Mononuclear cell (primary cell): ENCODE results near the gene CCDC167. TPM values are rescaled to one million over a fixed set of nuclear protein-coding genes. Genes with fewer than 3 reads are reported as not detected.

ENCODE experiments used
- H3K27me3 ChIP-seq: 2 replicates; pipeline ENCODE4 v1.6.0; 2011; ENCODE audit warnings: low read length, control low read depth; ENCODE audit not compliant: insufficient read depth
- H3K4me1 ChIP-seq: 2 replicates; pipeline ENCODE4 v1.5.1; 2011; ENCODE audit warnings: mild to moderate bottlenecking, low read length, control low read depth; ENCODE audit not compliant: insufficient read depth
- H3K4me3 ChIP-seq: 2 replicates; pipeline ENCODE4 v1.5.1; 2011; ENCODE audit warnings: mild to moderate bottlenecking, low read length, moderate library complexity
- H3K9me3 ChIP-seq: 2 replicates; pipeline ENCODE4 v1.5.1; 2011; ENCODE audit warnings: low read depth, mild to moderate bottlenecking, control low read depth, low read length
- total RNA-seq: library from RNA; depleted of rRNA; stranded (reverse); fragments of >200 nt; gene quantifications from one replicate; pipeline ENCODE4 v1.2.3, GENCODE V29; 2012

The CCDC167 gene
- total RNA-seq, 1 donor: 4.2 TPM

DNA sequence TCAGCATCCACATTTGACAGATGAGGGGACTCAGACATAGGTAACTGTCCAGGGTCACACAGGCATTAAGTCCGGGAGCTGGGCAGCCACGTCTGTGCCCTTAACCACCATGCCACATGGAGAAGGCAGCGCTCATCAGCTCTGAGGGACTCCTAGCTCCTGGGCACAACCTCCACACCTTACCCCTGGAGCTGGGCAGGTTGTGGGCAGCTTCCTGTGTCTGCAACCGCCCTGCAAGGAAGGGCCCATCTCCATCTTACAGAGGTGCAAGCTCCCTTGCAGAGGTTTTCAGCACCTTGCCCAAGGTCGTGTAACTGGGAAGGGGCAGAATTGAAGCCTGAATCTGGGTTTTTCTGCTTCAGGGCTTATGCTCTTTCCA, 7.9 kb downstream of the CCDC167 start:
- no peaks in the 10 kb centered on the region for H3K27me3 ChIP-seq
- H3K4me1 ChIP-seq: peaks cover 23% of the 10 kb centered on the region
- H3K4me3 ChIP-seq: no peak overlapping the region
- no peaks in the 10 kb centered on the region for H3K9me3 ChIP-seq

GRCh38 chr6:37491171-37491829, 8.4 kb downstream of the CCDC167 start:
- Histone ChIP-seq H3K9me3 (no peaks in the 10 kb centered on the region), H3K4me1 (peaks cover 20% of the 10 kb centered on the region), H3K27me3 (no peaks in the 10 kb centered on the region), H3K4me3 (no peak overlapping the region)

GRCh38 chr6:37490536-37491170, 9.0 kb downstream of the CCDC167 start:
- H3K9me3 ChIP-seq: no peaks in the 10 kb centered on the region
- peaks cover 20% of the 10 kb centered on the region for H3K4me1 ChIP-seq
- no peaks in the 10 kb centered on the region for H3K27me3 ChIP-seq
- no peak overlapping the region for H3K4me3 ChIP-seq

- H3K4me1 ChIP-seq: peaks cover 20% of the 10 kb centered on the region
- no peaks in the 10 kb centered on the region for H3K27me3 ChIP-seq
- no peak overlapping the region for H3K4me3 ChIP-seq
- no peaks in the 10 kb centered on the region for H3K9me3 ChIP-seq
Observed at GRCh38 chr6:37489697-37490336, 9.9 kb downstream of the CCDC167 start.

DNA sequence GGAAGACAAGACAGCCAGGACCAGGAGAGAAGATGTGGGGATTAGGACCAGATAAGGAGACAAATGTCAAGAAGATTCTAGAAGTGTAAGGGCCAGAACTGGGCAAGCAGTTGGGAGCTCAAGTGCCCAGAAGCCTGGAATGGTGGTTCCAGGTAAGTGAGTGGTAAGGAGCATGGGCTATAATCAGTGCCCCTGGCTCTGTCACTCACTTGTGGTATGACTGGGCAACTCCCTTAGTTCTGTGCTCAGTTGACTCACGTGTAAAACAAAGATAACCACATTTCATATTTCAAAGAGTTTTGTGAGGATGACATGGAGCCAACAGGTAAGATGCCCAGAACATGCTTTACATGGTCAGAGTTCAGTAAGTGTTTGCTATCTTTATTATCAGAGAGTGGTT, 11.2 kb downstream of the CCDC167 start:
- Histone ChIP-seq H3K27me3 (no peaks in the 10 kb centered on the region), H3K4me1 (peaks cover 20% of the 10 kb centered on the region), H3K4me3 (no peak overlapping the region), H3K9me3 (no peaks in the 10 kb centered on the region)

GRCh38 chr6:37487591-37488380, 11.9 kb downstream of the CCDC167 start:
- Histone ChIP-seq H3K27me3 (no peaks in the 10 kb centered on the region), H3K4me1 (peaks cover 20% of the 10 kb centered on the region), H3K4me3 (no peak overlapping the region), H3K9me3 (no peaks in the 10 kb centered on the region)

GRCh38 chr6:37486121-37486839, 13.4 kb downstream of the CCDC167 start:
- no peak overlapping the region for H3K4me3 ChIP-seq
- H3K27me3 ChIP-seq: no peaks in the 10 kb centered on the region
- peaks cover 13% of the 10 kb centered on the region for H3K4me1 ChIP-seq
- H3K9me3 ChIP-seq: no peaks in the 10 kb centered on the region

DNA sequence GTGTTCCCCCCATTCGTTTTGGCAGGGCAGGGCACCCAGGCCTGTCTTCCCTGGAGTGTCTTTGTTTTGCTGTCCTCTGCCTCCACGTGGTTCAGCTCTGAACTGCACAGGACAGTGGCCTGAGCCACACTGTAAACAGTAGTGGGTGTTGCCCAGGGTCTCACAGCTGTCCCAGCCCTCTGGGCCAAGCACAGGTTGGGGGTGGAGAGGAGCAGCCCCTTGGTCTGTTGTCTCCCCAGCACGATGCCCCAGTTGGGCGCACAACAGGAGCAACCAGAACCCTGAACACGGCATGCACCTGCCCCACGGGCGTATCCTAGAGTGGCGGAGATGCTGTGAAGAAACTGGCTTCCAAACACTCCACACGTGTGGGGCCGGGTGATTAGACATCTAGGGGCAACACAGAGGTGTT, 14.4 kb downstream of the CCDC167 start:
- H3K27me3 ChIP-seq: no peaks in the 10 kb centered on the region
- H3K4me3 ChIP-seq: no peak overlapping the region
- H3K4me1 ChIP-seq: peaks cover 5% of the 10 kb centered on the region
- no peaks in the 10 kb centered on the region for H3K9me3 ChIP-seq

DNA sequence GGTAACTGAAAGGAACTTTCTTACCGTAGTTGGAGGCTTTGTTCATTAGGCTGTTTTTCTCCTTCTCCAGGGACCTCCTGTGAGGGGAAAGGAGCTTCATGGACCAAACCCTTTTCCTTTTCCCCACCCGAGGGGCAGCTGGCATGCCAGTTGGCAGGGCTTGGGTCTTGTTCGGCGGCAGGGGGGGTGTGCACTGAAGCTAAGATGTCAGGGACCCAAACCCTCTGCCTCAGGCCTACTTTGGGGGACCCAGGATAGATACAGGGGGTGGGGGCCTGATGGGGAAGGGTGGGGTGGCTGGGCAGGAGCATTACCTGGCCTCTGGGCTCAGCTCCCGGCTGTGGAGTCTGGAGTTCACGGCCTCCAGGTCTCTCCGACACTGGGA, 14.9 kb downstream of the CCDC167 start:
- Histone ChIP-seq H3K27me3 (no peaks in the 10 kb centered on the region), H3K4me3 (no peak overlapping the region), H3K4me1 (peaks cover under 1% of the 10 kb centered on the region), H3K9me3 (no peaks in the 10 kb centered on the region)

DNA sequence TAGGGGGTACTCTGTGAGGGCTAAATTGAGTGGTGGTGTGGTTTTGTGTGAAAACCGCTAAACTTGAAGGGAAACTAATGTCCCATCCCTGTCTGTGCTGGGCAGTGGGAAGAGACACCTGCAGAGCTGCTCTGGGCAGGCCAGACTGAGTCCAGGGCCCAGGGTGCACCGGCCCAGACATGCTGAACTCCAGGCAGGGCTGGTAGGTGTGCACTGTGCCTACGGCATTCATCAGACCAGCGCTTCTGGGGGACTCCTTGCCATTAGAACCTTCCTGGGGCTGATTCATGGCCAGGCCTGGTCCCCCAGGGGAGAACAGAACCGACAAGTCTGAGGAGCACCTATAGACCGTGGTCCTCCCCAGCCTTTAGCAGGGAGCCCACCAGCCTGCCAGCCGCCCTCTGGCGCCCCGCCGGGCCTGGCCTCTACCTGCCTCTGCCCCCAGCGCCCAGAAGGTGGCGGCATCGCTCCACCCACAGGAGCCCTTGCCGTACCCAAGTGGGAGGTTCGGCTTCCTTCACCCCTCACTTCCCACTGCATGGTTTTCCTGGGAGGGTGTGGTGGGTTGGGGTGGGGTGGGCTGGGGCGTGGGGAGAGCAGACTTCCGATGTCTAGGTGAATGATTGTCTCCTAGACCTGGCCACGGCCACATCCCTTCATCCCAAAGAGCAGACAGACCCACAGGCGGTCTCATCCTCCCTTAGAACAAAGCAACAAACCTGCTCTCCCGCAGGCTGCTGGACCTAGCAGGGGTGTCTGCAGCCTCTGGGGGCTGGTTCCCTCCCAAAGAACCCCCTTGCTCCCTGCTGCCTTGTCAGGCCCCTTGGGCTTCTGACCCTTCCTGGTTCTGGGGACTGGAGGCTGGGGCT, 15.5 kb downstream of the CCDC167 start:
- no peak overlapping the region for H3K4me3 ChIP-seq
- no peaks in the 10 kb centered on the region for H3K9me3 ChIP-seq
- no peaks in the 10 kb centered on the region for H3K27me3 ChIP-seq
- H3K4me1 ChIP-seq: no peaks in the 10 kb centered on the region

DNA sequence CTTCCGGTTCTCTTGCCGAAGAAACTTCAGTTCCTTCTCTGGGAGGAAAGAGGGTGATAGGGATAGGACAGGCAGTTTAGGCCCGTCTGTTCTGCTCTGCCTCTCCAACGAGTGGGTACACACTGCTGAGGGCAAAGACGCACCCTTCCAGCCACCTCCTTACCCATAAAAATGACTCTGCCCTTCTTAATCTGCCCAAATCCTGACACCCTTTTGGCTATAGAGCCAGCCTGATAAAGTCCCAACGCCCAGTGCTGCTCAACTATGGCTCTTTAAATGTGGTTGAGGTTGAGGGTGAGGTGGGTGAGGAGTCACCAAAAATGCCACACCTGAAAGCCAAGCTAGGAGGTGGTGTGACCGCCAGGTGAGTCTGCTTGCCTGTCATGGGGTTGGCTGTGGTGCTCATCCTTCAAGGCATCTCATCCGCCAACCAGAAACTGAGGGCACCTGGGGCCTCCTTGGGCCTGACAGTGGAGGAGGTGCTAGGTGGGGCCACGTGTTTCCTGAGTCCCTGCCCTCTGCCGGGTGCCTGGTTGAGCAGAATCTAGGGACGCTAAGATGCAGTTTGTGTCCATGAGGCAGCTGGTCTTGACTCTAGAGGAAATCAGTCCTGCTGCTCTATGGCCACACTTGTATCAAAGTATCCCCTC, 16.3 kb downstream of the CCDC167 start:
- Histone ChIP-seq H3K27me3 (no peaks in the 10 kb centered on the region), H3K9me3 (no peaks in the 10 kb centered on the region), H3K4me1 (no peaks in the 10 kb centered on the region), H3K4me3 (no peak overlapping the region)

- no peak overlapping the region for H3K4me3 ChIP-seq
- no peaks in the 10 kb centered on the region for H3K9me3 ChIP-seq
- no peaks in the 10 kb centered on the region for H3K4me1 ChIP-seq
- H3K27me3 ChIP-seq: no peaks in the 10 kb centered on the region
Observed at GRCh38 chr6:37482606-37483251, 17.0 kb downstream of the CCDC167 start.
